ENCODE results near the gene WNT11.

Gene WNT11

GRCh38 chr11:76197332-76197731, 9.0 kb downstream of the WNT11 start:
- no peaks in the 10 kb centered on the region for H3K27me3 ChIP-seq (ENCODE audit: control insufficient read depth in 1 of 2, insufficient read depth in 2 of 2, low read length in 2 of 2)
- H3K27ac ChIP-seq (ENCODE audit: low read depth, low read length) = no peak overlapping the region
- no peak overlapping the region for H3K9ac ChIP-seq (ENCODE audit: low read length)
- no peaks in the 10 kb centered on the region for H3K9me3 ChIP-seq (ENCODE audit: low read length)
- no peak overlapping the region for H3K4me3 ChIP-seq (ENCODE audit: low read depth in 1 of 2, low read length in 2 of 2)
- no peaks in the 10 kb centered on the region for H3K36me3 ChIP-seq (ENCODE audit: insufficient read depth, low read length)
- no peaks in the 10 kb centered on the region for H3K4me1 ChIP-seq (ENCODE audit: insufficient read depth, low read length)

- Histone ChIP-seq H3K36me3 (ENCODE audit: insufficient read depth, low read length) (no peaks in the 10 kb centered on the region), H3K9ac (ENCODE audit: low read length) (no peak overlapping the region), H3K27ac (ENCODE audit: low read depth, low read length) (no peak overlapping the region), H3K4me3 (ENCODE audit: low read depth in 1 of 2, low read length in 2 of 2) (no peak overlapping the region), H3K9me3 (ENCODE audit: low read length) (no peaks in the 10 kb centered on the region), H3K4me1 (ENCODE audit: insufficient read depth, low read length) (no peaks in the 10 kb centered on the region), H3K27me3 (ENCODE audit: control insufficient read depth in 1 of 2, insufficient read depth in 2 of 2, low read length in 2 of 2) (no peaks in the 10 kb centered on the region)
Observed at GRCh38 chr11:76196849-76197248, 9.5 kb downstream of the WNT11 start.

- Histone ChIP-seq H3K27me3 (ENCODE audit: control insufficient read depth in 1 of 2, insufficient read depth in 2 of 2, low read length in 2 of 2) (no peaks in the 10 kb centered on the region), H3K4me1 (ENCODE audit: insufficient read depth, low read length) (no peaks in the 10 kb centered on the region), H3K9me3 (ENCODE audit: low read length) (no peaks in the 10 kb centered on the region), H3K4me3 (ENCODE audit: low read depth in 1 of 2, low read length in 2 of 2) (no peak overlapping the region), H3K9ac (ENCODE audit: low read length) (no peak overlapping the region), H3K36me3 (ENCODE audit: insufficient read depth, low read length) (no peaks in the 10 kb centered on the region), H3K27ac (ENCODE audit: low read depth, low read length) (no peak overlapping the region)
Observed at GRCh38 chr11:76194872-76195668, 11.2 kb downstream of the WNT11 start.

GRCh38 chr11:76193219-76193618, 13.1 kb downstream of the WNT11 start:
- no peak overlapping the region for H3K4me3 ChIP-seq (ENCODE audit: low read depth in 1 of 2, low read length in 2 of 2)
- no peak overlapping the region for H3K27ac ChIP-seq (ENCODE audit: low read depth, low read length)
- H3K27me3 ChIP-seq (ENCODE audit: control insufficient read depth in 1 of 2, insufficient read depth in 2 of 2, low read length in 2 of 2) = no peaks in the 10 kb centered on the region
- H3K9me3 ChIP-seq (ENCODE audit: low read length) = no peaks in the 10 kb centered on the region
- no peak overlapping the region for H3K9ac ChIP-seq (ENCODE audit: low read length)
- H3K36me3 ChIP-seq (ENCODE audit: insufficient read depth, low read length) = no peaks in the 10 kb centered on the region
- H3K4me1 ChIP-seq (ENCODE audit: insufficient read depth, low read length) = no peaks in the 10 kb centered on the region

- Histone ChIP-seq H3K9me3 (ENCODE audit: low read length) (no peaks in the 10 kb centered on the region), H3K4me3 (ENCODE audit: low read depth in 1 of 2, low read length in 2 of 2) (no peak overlapping the region), H3K36me3 (ENCODE audit: insufficient read depth, low read length) (no peaks in the 10 kb centered on the region), H3K9ac (ENCODE audit: low read length) (no peak overlapping the region), H3K4me1 (ENCODE audit: insufficient read depth, low read length) (peaks cover 6% of the 10 kb centered on the region), H3K27me3 (ENCODE audit: control insufficient read depth in 1 of 2, insufficient read depth in 2 of 2, low read length in 2 of 2) (no peaks in the 10 kb centered on the region), H3K27ac (ENCODE audit: low read depth, low read length) (no peak overlapping the region)
Observed at GRCh38 chr11:76190376-76190775, 15.9 kb downstream of the WNT11 start.

GRCh38 chr11:76189682-76190081, 16.6 kb downstream of the WNT11 start:
- Histone ChIP-seq H3K9me3 (ENCODE audit: low read length) (no peaks in the 10 kb centered on the region), H3K27ac (ENCODE audit: low read depth, low read length) (no peak overlapping the region), H3K4me3 (ENCODE audit: low read depth in 1 of 2, low read length in 2 of 2) (no peak overlapping the region), H3K9ac (ENCODE audit: low read length) (no peak overlapping the region), H3K36me3 (ENCODE audit: insufficient read depth, low read length) (no peaks in the 10 kb centered on the region), H3K4me1 (ENCODE audit: insufficient read depth, low read length) (peaks cover 6% of the 10 kb centered on the region), H3K27me3 (ENCODE audit: control insufficient read depth in 1 of 2, insufficient read depth in 2 of 2, low read length in 2 of 2) (no peaks in the 10 kb centered on the region)

- no peaks in the 10 kb centered on the region for H3K9me3 ChIP-seq (ENCODE audit: low read length)
- no peak overlapping the region for H3K4me3 ChIP-seq (ENCODE audit: low read depth in 1 of 2, low read length in 2 of 2)
- no peak overlapping the region for H3K9ac ChIP-seq (ENCODE audit: low read length)
- H3K36me3 ChIP-seq (ENCODE audit: insufficient read depth, low read length) = no peaks in the 10 kb centered on the region
- H3K27ac ChIP-seq (ENCODE audit: low read depth, low read length) = no peak overlapping the region
- peaks cover 6% of the 10 kb centered on the region for H3K4me1 ChIP-seq (ENCODE audit: insufficient read depth, low read length)
- no peaks in the 10 kb centered on the region for H3K27me3 ChIP-seq (ENCODE audit: control insufficient read depth in 1 of 2, insufficient read depth in 2 of 2, low read length in 2 of 2)
Observed at GRCh38 chr11:76188873-76189272, 17.4 kb downstream of the WNT11 start.

- Histone ChIP-seq H3K9ac (ENCODE audit: low read length) (no peak overlapping the region), H3K27ac (ENCODE audit: low read depth, low read length) (no peak overlapping the region), H3K4me1 (ENCODE audit: insufficient read depth, low read length) (peaks cover 6% of the 10 kb centered on the region), H3K36me3 (ENCODE audit: insufficient read depth, low read length) (no peaks in the 10 kb centered on the region), H3K4me3 (ENCODE audit: low read depth in 1 of 2, low read length in 2 of 2) (no peak overlapping the region), H3K9me3 (ENCODE audit: low read length) (no peaks in the 10 kb centered on the region), H3K27me3 (ENCODE audit: control insufficient read depth in 1 of 2, insufficient read depth in 2 of 2, low read length in 2 of 2) (no peaks in the 10 kb centered on the region)
Observed at GRCh38 chr11:76186776-76187279, 19.5 kb downstream of the WNT11 start.

- Histone ChIP-seq H3K4me3 (ENCODE audit: low read depth in 1 of 2, low read length in 2 of 2) (no peak overlapping the region), H3K9ac (ENCODE audit: low read length) (no peak overlapping the region), H3K27ac (ENCODE audit: low read depth, low read length) (peak overlapping the region; percentile 41)
Observed at GRCh38 chr11:76185931-76186401, 20.3 kb downstream of the WNT11 start.

GRCh38 chr11:76185511-76185910, 20.8 kb downstream of the WNT11 start:
- Histone ChIP-seq H3K27me3 (ENCODE audit: control insufficient read depth in 1 of 2, insufficient read depth in 2 of 2, low read length in 2 of 2) (no peaks in the 10 kb centered on the region), H3K36me3 (ENCODE audit: insufficient read depth, low read length) (no peaks in the 10 kb centered on the region), H3K9me3 (ENCODE audit: low read length) (no peaks in the 10 kb centered on the region), H3K4me1 (ENCODE audit: insufficient read depth, low read length) (peaks cover 6% of the 10 kb centered on the region), H3K4me3 (ENCODE audit: low read depth in 1 of 2, low read length in 2 of 2) (no peak overlapping the region), H3K27ac (ENCODE audit: low read depth, low read length) (peak overlapping the region; percentile 41), H3K9ac (ENCODE audit: low read length) (no peak overlapping the region)

More at GRCh38 chr11:76185931-76186401, 20.3 kb downstream of the WNT11 start:
- no peaks in the 10 kb centered on the region for H3K27me3 ChIP-seq (ENCODE audit: control insufficient read depth in 1 of 2, insufficient read depth in 2 of 2, low read length in 2 of 2)
- peaks cover 6% of the 10 kb centered on the region for H3K4me1 ChIP-seq (ENCODE audit: insufficient read depth, low read length)
- no peaks in the 10 kb centered on the region for H3K36me3 ChIP-seq (ENCODE audit: insufficient read depth, low read length)
- no peaks in the 10 kb centered on the region for H3K9me3 ChIP-seq (ENCODE audit: low read length)

GRCh38 chr11:76184551-76184993, 21.7 kb downstream of the WNT11 start:
- H3K4me3 ChIP-seq (ENCODE audit: low read depth in 1 of 2, low read length in 2 of 2) = no peak overlapping the region
- H3K9me3 ChIP-seq (ENCODE audit: low read length) = no peaks in the 10 kb centered on the region
- H3K4me1 ChIP-seq (ENCODE audit: insufficient read depth, low read length) = peaks cover 6% of the 10 kb centered on the region
- H3K36me3 ChIP-seq (ENCODE audit: insufficient read depth, low read length) = no peaks in the 10 kb centered on the region
- no peaks in the 10 kb centered on the region for H3K27me3 ChIP-seq (ENCODE audit: control insufficient read depth in 1 of 2, insufficient read depth in 2 of 2, low read length in 2 of 2)
- H3K9ac ChIP-seq (ENCODE audit: low read length) = no peak overlapping the region
- H3K27ac ChIP-seq (ENCODE audit: low read depth, low read length) = no peak overlapping the region

- no peak overlapping the region for H3K27ac ChIP-seq (ENCODE audit: low read depth, low read length)
- no peak overlapping the region for H3K9ac ChIP-seq (ENCODE audit: low read length)
- no peaks in the 10 kb centered on the region for H3K36me3 ChIP-seq (ENCODE audit: insufficient read depth, low read length)
- peaks cover 6% of the 10 kb centered on the region for H3K4me1 ChIP-seq (ENCODE audit: insufficient read depth, low read length)
- no peaks in the 10 kb centered on the region for H3K9me3 ChIP-seq (ENCODE audit: low read length)
- no peak overlapping the region for H3K4me3 ChIP-seq (ENCODE audit: low read depth in 1 of 2, low read length in 2 of 2)
- H3K27me3 ChIP-seq (ENCODE audit: control insufficient read depth in 1 of 2, insufficient read depth in 2 of 2, low read length in 2 of 2) = no peaks in the 10 kb centered on the region
Observed at GRCh38 chr11:76181371-76181770, 24.9 kb downstream of the WNT11 start.

All from muscle layer of colon (tissue), 2 donors.